Neural progenitor cell (in vitro differentiated cells): Measurements from ENCODE around the gene SYNDIG1L. TPM values are rescaled to one million over a fixed set of nuclear protein-coding genes. Genes with fewer than 3 reads are reported as not detected.
A peak's percentile ranks its signal among the peaks of the same experiment; 100 is the strongest.

ENCODE experiments used
- DNase-seq: peaks from one replicate; pipeline ENCODE4 v3.0.0-alpha.2; 2016; ENCODE audit warnings: low spot score
- H2AFZ ChIP-seq: fragments of 200-600 bp; sonication (generic); replicated peaks from 2 replicates; pipeline ENCODE4 v1.6.1; 2016; ENCODE audit warnings: antibody characterized with exemption
- H3F3A ChIP-seq: fragments of 200-600 bp; sonication (generic); 2 replicates; pipeline ENCODE4 v1.6.1; 2016; ENCODE audit warnings: antibody characterized with exemption, low read depth
- H3K27ac ChIP-seq: fragments of 200-600 bp; sonication (generic); 2 replicates; pipeline ENCODE4 v1.5.1; 2016; ENCODE audit warnings: mild to moderate bottlenecking
- H3K27me3 ChIP-seq: fragments of 200-600 bp; sonication (generic); 2 replicates; pipeline ENCODE4 v1.6.1; 2016; ENCODE audit warnings: mild to moderate bottlenecking, moderate library complexity
- H3K36me3 ChIP-seq: fragments of 200-600 bp; sonication (generic); 2 replicates; pipeline ENCODE4 v1.5.1; 2016
- H3K4me1 ChIP-seq: fragments of 200-600 bp; sonication (generic); 2 replicates; pipeline ENCODE4 v1.6.1; 2016; ENCODE audit warnings: mixed run types
- H3K4me2 ChIP-seq: fragments of 200-600 bp; sonication (generic); 2 replicates; pipeline ENCODE4 v1.6.1; 2016
- H3K4me3 ChIP-seq: fragments of 200-600 bp; sonication (generic); 2 replicates; pipeline ENCODE4 v1.5.1; 2016
- H3K79me2 ChIP-seq: fragments of 200-600 bp; sonication (generic); 2 replicates; pipeline ENCODE4 v1.6.1; 2016; ENCODE audit warnings: low read depth
- H3K9ac ChIP-seq: fragments of 200-600 bp; sonication (generic); 2 replicates; pipeline ENCODE4 v1.6.1; 2016
- H3K9me3 ChIP-seq: fragments of 200-600 bp; sonication (generic); 2 replicates; pipeline ENCODE4 v1.5.1; 2016; ENCODE audit warnings: low read depth
- H4K20me1 ChIP-seq: fragments of 200-600 bp; sonication (generic); 2 replicates; pipeline ENCODE4 v1.6.1; 2016; ENCODE audit warnings: low read depth
- H3K27ac Mint-ChIP-seq: 3 replicates; pipeline ENCODE4 v1.8.0; 2021; ENCODE audit warnings: mixed read lengths
- H3K27me3 Mint-ChIP-seq: 2 replicates; pipeline ENCODE4 v1.8.0; 2022; ENCODE audit warnings: low read depth, mild to moderate bottlenecking, inconsistent platforms, moderate library complexity, mixed read lengths; ENCODE audit not compliant: insufficient read depth
- H3K36me3 Mint-ChIP-seq: 3 replicates; pipeline ENCODE4 v1.8.0; 2021; ENCODE audit warnings: mixed read lengths
- H3K4me1 Mint-ChIP-seq: 3 replicates; pipeline ENCODE4 v1.8.0; 2021; ENCODE audit warnings: mixed read lengths
- H3K4me3 Mint-ChIP-seq: 3 replicates; pipeline ENCODE4 v1.8.0; 2021; ENCODE audit warnings: mild to moderate bottlenecking, moderate library complexity, mixed read lengths
- H3K9me3 Mint-ChIP-seq: 3 replicates; pipeline ENCODE4 v1.8.0; 2020; ENCODE audit warnings: mixed read lengths
- CTCF ChIP-seq: fragments of 200-600 bp; sonication (generic); IDR thresholded peaks from 2 replicates; pipeline ENCODE4 v1.5.1; 2017; ENCODE audit warnings: antibody characterized with exemption, mild to moderate bottlenecking
- EZH2 ChIP-seq: fragments of 200-600 bp; sonication (generic); IDR thresholded peaks from 2 replicates; pipeline ENCODE4 v1.6.1; 2017; ENCODE audit warnings: antibody characterized with exemption, mild to moderate bottlenecking, moderate library complexity
- EZH2phosphoT487 ChIP-seq: fragments of 200-600 bp; sonication (generic); IDR thresholded peaks from 2 replicates; pipeline ENCODE4 v1.6.1; 2017; ENCODE audit warnings: antibody characterized with exemption
- total RNA-seq: library from RNA; depleted of rRNA; stranded (reverse); fragments of >200 nt; gene quantifications from 2 replicates; pipeline ENCODE4 v1.2.3, GENCODE V29; 2015; ENCODE audit warnings: low replicate concordance

SYNDIG1L gene
- total RNA-seq, 1 donor from 2014 or later: not detected

- no peak overlapping the region for H3K27ac Mint-ChIP-seq
- Histone ChIP-seq H3K27ac (no peak overlapping the region), H3K79me2 (no peaks in the 10 kb centered on the region), H2AFZ (no peak overlapping the region), H3K9me3 (no peaks in the 10 kb centered on the region), H3K4me3 (no peak overlapping the region), H3K9ac (no peak overlapping the region), H4K20me1 (no peaks in the 10 kb centered on the region), H3K36me3 (no peaks in the 10 kb centered on the region), H3K4me1 (peaks cover 3% of the 10 kb centered on the region), H3F3A (no peaks in the 10 kb centered on the region), H3K27me3 (no peaks in the 10 kb centered on the region), H3K4me2 (no peak overlapping the region)
- no peaks in the 10 kb centered on the region for H3K36me3 Mint-ChIP-seq
- H3K4me1 Mint-ChIP-seq: no peaks in the 10 kb centered on the region
- no peaks in the 10 kb centered on the region for H3K9me3 Mint-ChIP-seq
- DNase-seq: no peak
- H3K4me3 Mint-ChIP-seq: no peak overlapping the region
- peaks cover 4% of the 10 kb centered on the region for H3K27me3 Mint-ChIP-seq
- no peak for TF ChIP-seq EZH2
- no peak for TF ChIP-seq CTCF
- no peak for TF ChIP-seq EZH2phosphoT487
These were observed 38.8 kb upstream of the SYNDIG1L start for GRCh38 chr14:74464785-74465184.

- no peaks in the 10 kb centered on the region for H3F3A ChIP-seq
- Mint-ChIP-seq H3K27ac (no peak overlapping the region), H3K9me3 (no peaks in the 10 kb centered on the region), H3K36me3 (no peaks in the 10 kb centered on the region), H3K4me3 (no peak overlapping the region), H3K27me3 (peaks cover 6% of the 10 kb centered on the region), H3K4me1 (no peaks in the 10 kb centered on the region)
- DNase-seq: no peak
- H4K20me1 ChIP-seq: no peaks in the 10 kb centered on the region
- no peak overlapping the region for H3K4me2 ChIP-seq
- H3K79me2 ChIP-seq: no peaks in the 10 kb centered on the region
- no peaks in the 10 kb centered on the region for H3K4me1 ChIP-seq
- no peak overlapping the region for H3K4me3 ChIP-seq
- H3K27me3 ChIP-seq: no peaks in the 10 kb centered on the region
- no peak overlapping the region for H2AFZ ChIP-seq
- no peaks in the 10 kb centered on the region for H3K9me3 ChIP-seq
- H3K27ac ChIP-seq: no peak overlapping the region
- TF ChIP-seq EZH2 (no peak), EZH2phosphoT487 (no peak), CTCF (no peak)
- H3K36me3 ChIP-seq: no peaks in the 10 kb centered on the region
- no peak overlapping the region for H3K9ac ChIP-seq
These were observed 37.7 kb upstream of the SYNDIG1L start for GRCh38 chr14:74463697-74464096.

GRCh38 chr14:74462993-74463392 lies 37.0 kb upstream of the SYNDIG1L start:
- no peak overlapping the region for H3K4me3 ChIP-seq
- no peaks in the 10 kb centered on the region for H3K79me2 ChIP-seq
- no peak overlapping the region for H3K9ac ChIP-seq
- no peaks in the 10 kb centered on the region for H3K27me3 ChIP-seq
- no peaks in the 10 kb centered on the region for H3K36me3 Mint-ChIP-seq
- peaks cover 1% of the 10 kb centered on the region for H3F3A ChIP-seq
- no peak for DNase-seq
- no peaks in the 10 kb centered on the region for H4K20me1 ChIP-seq
- H3K4me1 Mint-ChIP-seq: no peaks in the 10 kb centered on the region
- H3K27ac ChIP-seq: no peak overlapping the region
- H3K27me3 Mint-ChIP-seq: peaks cover 6% of the 10 kb centered on the region
- H3K9me3 Mint-ChIP-seq: no peaks in the 10 kb centered on the region
- no peaks in the 10 kb centered on the region for H3K9me3 ChIP-seq
- TF ChIP-seq EZH2 (no peak), CTCF (no peak), EZH2phosphoT487 (no peak)
- H3K4me3 Mint-ChIP-seq: no peak overlapping the region
- peaks cover 1% of the 10 kb centered on the region for H3K4me1 ChIP-seq
- no peaks in the 10 kb centered on the region for H3K36me3 ChIP-seq
- H3K27ac Mint-ChIP-seq: no peak overlapping the region
- H2AFZ ChIP-seq: no peak overlapping the region
- H3K4me2 ChIP-seq: no peak overlapping the region

GRCh38 chr14:74459976-74460375 lies 34.0 kb upstream of the SYNDIG1L start:
- Histone ChIP-seq H3K9me3 (no peaks in the 10 kb centered on the region), H3K27me3 (no peaks in the 10 kb centered on the region), H3K4me2 (no peak overlapping the region), H3K79me2 (no peaks in the 10 kb centered on the region), H3K4me1 (peaks cover 17% of the 10 kb centered on the region), H3K36me3 (no peaks in the 10 kb centered on the region), H3K9ac (no peak overlapping the region), H3K27ac (no peak overlapping the region), H2AFZ (peak overlapping the region; percentile 7), H4K20me1 (no peaks in the 10 kb centered on the region), H3K4me3 (no peak overlapping the region), H3F3A (peaks cover 10% of the 10 kb centered on the region)
- Mint-ChIP-seq H3K9me3 (no peaks in the 10 kb centered on the region), H3K4me1 (peaks cover 4% of the 10 kb centered on the region), H3K27ac (no peak overlapping the region), H3K36me3 (no peaks in the 10 kb centered on the region), H3K4me3 (no peak overlapping the region), H3K27me3 (peaks cover 6% of the 10 kb centered on the region)
- TF ChIP-seq EZH2phosphoT487 (no peak), CTCF (no peak), EZH2 (no peak)
- no peak for DNase-seq
